H9 (cell line): ENCODE results near the gene HHLA2. TPM values are rescaled to one million over a fixed set of nuclear protein-coding genes. Genes with fewer than 3 reads are reported as not detected.

Experiments
- DNase-seq: peaks from one replicate; pipeline ENCODE4 v3.0.0-alpha.2; 2017
- H2AFZ ChIP-seq: one replicate; pipeline ENCODE4 v1.6.1; 2013; ENCODE audit warnings: mild to moderate bottlenecking, low read length, control low read depth, moderate library complexity
- H2AK5ac ChIP-seq: 2 replicates; pipeline ENCODE4 v1.6.1; 2013; ENCODE audit warnings: low read length, control low read depth, mixed read lengths; ENCODE audit not compliant: insufficient read length
- H2BK120ac ChIP-seq: one replicate; pipeline ENCODE4 v1.6.1; 2013; ENCODE audit warnings: low read depth, mild to moderate bottlenecking, low read length, control low read depth, inconsistent platforms; ENCODE audit not compliant: poor library complexity, severe bottlenecking
- H2BK12ac ChIP-seq: 2 replicates; pipeline ENCODE4 v1.6.1; 2013; ENCODE audit warnings: low read length, control low read depth, mixed read lengths, low read depth; ENCODE audit not compliant: insufficient read length
- H2BK15ac ChIP-seq: 2 replicates; pipeline ENCODE4 v1.6.1; 2013; ENCODE audit warnings: low read depth, low read length, control low read depth
- H2BK20ac ChIP-seq: one replicate; pipeline ENCODE4 v1.6.1; 2013; ENCODE audit warnings: low read depth, mild to moderate bottlenecking, low read length, control low read depth, inconsistent platforms; ENCODE audit not compliant: poor library complexity, severe bottlenecking
- H2BK5ac ChIP-seq: 2 replicates; pipeline ENCODE4 v1.6.1; 2013; ENCODE audit warnings: low read length, control low read depth, mixed read lengths; ENCODE audit not compliant: insufficient read length
- H3K14ac ChIP-seq: 2 replicates; pipeline ENCODE4 v1.6.1; 2013; ENCODE audit warnings: low read length, control low read depth; ENCODE audit not compliant: insufficient read depth
- H3K18ac ChIP-seq: 2 replicates; pipeline ENCODE4 v1.6.1; 2013; ENCODE audit warnings: low read depth, mild to moderate bottlenecking, mixed read lengths, low read length, control low read depth; ENCODE audit not compliant: insufficient read length
- H3K23ac ChIP-seq: 2 replicates; pipeline ENCODE4 v1.6.1; 2013; ENCODE audit warnings: low read length, control low read depth, mixed read lengths, low read depth; ENCODE audit not compliant: insufficient read length
- H3K23me2 ChIP-seq: 2 replicates; pipeline ENCODE4 v1.6.1; 2013; ENCODE audit warnings: low read depth, mild to moderate bottlenecking, mixed read lengths, low read length, control low read depth; ENCODE audit not compliant: insufficient read length, poor library complexity, severe bottlenecking
- H3K27ac ChIP-seq: 2 replicates; pipeline ENCODE4 v1.5.1; 2013; ENCODE audit warnings: low read length, control low read depth, mixed read lengths, low read depth; ENCODE audit not compliant: insufficient read length
- H3K27me3 ChIP-seq: 2 replicates; pipeline ENCODE4 v1.6.1; 2013; ENCODE audit warnings: low read length, control low read depth, inconsistent platforms; ENCODE audit not compliant: insufficient read depth
- H3K4ac ChIP-seq: 2 replicates; pipeline ENCODE4 v1.6.1; 2013; ENCODE audit warnings: low read depth, mild to moderate bottlenecking, control low read depth, inconsistent platforms, low read length, moderate library complexity
- H3K4me1 ChIP-seq: 2 replicates; pipeline ENCODE4 v1.6.1; 2013; ENCODE audit warnings: low read length, control low read depth, inconsistent platforms; ENCODE audit not compliant: insufficient read depth
- H3K4me2 ChIP-seq: 2 replicates; pipeline ENCODE4 v1.6.1; 2013; ENCODE audit warnings: low read length, control low read depth, mixed read lengths; ENCODE audit not compliant: insufficient read length, insufficient read depth
- H3K56ac ChIP-seq: 2 replicates; pipeline ENCODE4 v1.6.1; 2013; ENCODE audit warnings: low read depth, mild to moderate bottlenecking, mixed read lengths, low read length, control low read depth; ENCODE audit not compliant: insufficient read length
- H3K79me1 ChIP-seq: 2 replicates; pipeline ENCODE4 v1.6.1; 2013; ENCODE audit warnings: low read depth, mild to moderate bottlenecking, moderate library complexity, low read length, control low read depth, inconsistent platforms; ENCODE audit not compliant: insufficient read depth, poor library complexity, severe bottlenecking
- H3K79me2 ChIP-seq: 2 replicates; pipeline ENCODE4 v1.6.1; 2013; ENCODE audit warnings: low read length, control low read depth, inconsistent platforms; ENCODE audit not compliant: insufficient read depth
- H3K9ac ChIP-seq: 2 replicates; pipeline ENCODE4 v1.6.1; 2013; ENCODE audit warnings: low read length, control low read depth, mixed read lengths; ENCODE audit not compliant: insufficient read length; ENCODE audit errors: extremely low read depth
- H3K9me3 ChIP-seq: one replicate; pipeline ENCODE4 v1.6.1; 2013; ENCODE audit warnings: low read depth, low read length, inconsistent platforms; ENCODE audit not compliant: control insufficient read depth
- H3T11ph ChIP-seq: one replicate; pipeline ENCODE4 v1.6.1; 2013; ENCODE audit warnings: mild to moderate bottlenecking, low read length, control low read depth, inconsistent platforms
- H4K20me1 ChIP-seq: one replicate; pipeline ENCODE4 v1.6.1; 2013; ENCODE audit not compliant: control insufficient read depth, insufficient read length, insufficient read depth
- H4K5ac ChIP-seq: 2 replicates; pipeline ENCODE4 v1.6.1; 2013; ENCODE audit warnings: low read depth, mild to moderate bottlenecking, mixed read lengths, low read length, control low read depth; ENCODE audit not compliant: insufficient read length
- H4K8ac ChIP-seq: replicated peaks from 2 replicates; pipeline ENCODE4 v1.6.1; 2013; ENCODE audit warnings: low read length, control low read depth, mixed read lengths, low read depth; ENCODE audit not compliant: insufficient read length
- H4K91ac ChIP-seq: 2 replicates; pipeline ENCODE4 v1.6.1; 2013; ENCODE audit warnings: low read depth, mild to moderate bottlenecking, moderate library complexity, mixed read lengths, low read length, control low read depth; ENCODE audit not compliant: insufficient read length
- H3K27ac Mint-ChIP-seq, 3 experiments: 2 replicates in 2 of 3; 3 replicates in 1 of 3; pipeline ENCODE4 v1.8.0; 2020 to 2021; ENCODE audit warnings: mixed read lengths in 3 of 3, mild to moderate bottlenecking in 1 of 3, moderate library complexity in 1 of 3
- H3K27me3 Mint-ChIP-seq: 2 replicates; pipeline ENCODE4 v1.8.0; 2021; ENCODE audit warnings: low read depth, mild to moderate bottlenecking, moderate library complexity, mixed read lengths
- H3K36me3 Mint-ChIP-seq, 3 experiments: 2 replicates in 2 of 3; 3 replicates in 1 of 3; pipeline ENCODE4 v1.8.0; 2020 to 2021; ENCODE audit warnings: low read depth in 3 of 3, mixed read lengths in 3 of 3; ENCODE audit not compliant: insufficient read depth in 1 of 3
- H3K4me1 Mint-ChIP-seq, 2 experiments: 2 replicates each; pipeline ENCODE4 v1.8.0; 2020; ENCODE audit warnings: mixed read lengths in 2 of 2
- H3K4me3 Mint-ChIP-seq, 2 experiments: 2 replicates in 1 of 2; 3 replicates in 1 of 2; pipeline ENCODE4 v1.8.0; 2020 to 2021; ENCODE audit warnings: mild to moderate bottlenecking in 2 of 2, mixed read lengths in 2 of 2, moderate library complexity in 1 of 2
- H3K9me3 Mint-ChIP-seq, 2 experiments: 2 replicates in 1 of 2; 3 replicates in 1 of 2; pipeline ENCODE4 v1.8.0; 2020; ENCODE audit warnings: mild to moderate bottlenecking in 2 of 2, mixed read lengths in 2 of 2, moderate library complexity in 1 of 2
- CTCF ChIP-seq: fragments of 200-600 bp; sonication (generic); conservative IDR thresholded peaks from 3 replicates; pipeline ENCODE4 v1.8.0; 2021; ENCODE audit warnings: antibody characterized with exemption, mild to moderate bottlenecking
- WGBS: extraction: QIAGEN DNeasy Blood & Tissue Kit; methylation state at CpG from one replicate; pipeline ENCODE4 v1.1.7; 2013; ENCODE audit warnings: missing lambda C conversion rate, low lambda C conversion rate, mixed read lengths; ENCODE audit not compliant: insufficient read length; ENCODE audit errors: extremely low coverage; 5-methylcytosine and 5-hydroxymethylcytosine counted together
- total RNA-seq: library from RNA; stranded (reverse); gene quantifications from 2 replicates; pipeline ENCODE4 v1.2.1, GENCODE V29; 2021

HHLA2 gene
- total RNA-seq, 1 experiment from 2014 or later, result not detected

- Histone ChIP-seq H4K91ac (no peak overlapping the region), H3K27ac (no peak overlapping the region), H3K23me2 (no peaks in the 10 kb centered on the region), H3K14ac (no peak overlapping the region), H3K4ac (no peak overlapping the region), H3K23ac (no peak overlapping the region), H3K4me2 (no peak overlapping the region), H3K9ac (no peak overlapping the region), H2AFZ (no peak overlapping the region), H2BK120ac (no peak overlapping the region), H4K20me1 (no peaks in the 10 kb centered on the region), H4K8ac (no peak overlapping the region), H2BK15ac (no peak overlapping the region), H4K5ac (no peak overlapping the region), H3K4me1 (no peaks in the 10 kb centered on the region), H2BK20ac (no peak overlapping the region), H2AK5ac (no peak overlapping the region), H3K9me3 (no peaks in the 10 kb centered on the region), H3K79me2 (no peaks in the 10 kb centered on the region), H3K56ac (no peak overlapping the region), H3T11ph (no peak overlapping the region), H3K79me1 (no peaks in the 10 kb centered on the region), H3K27me3 (no peaks in the 10 kb centered on the region), H2BK12ac (no peak overlapping the region), H3K18ac (no peak overlapping the region), H2BK5ac (no peak overlapping the region)
- WGBS, result no CpG with 5 or more reads among the region's 9 CpGs
- Mint-ChIP-seq H3K27me3 (no peaks in the 10 kb centered on the region), H3K4me3 (no peak overlapping the region), H3K27ac (0 out of 7 replicates have a peak overlapping the region, but pooled peaks of 1 of the 3 experiments have one; percentile 45), H3K4me1 (peaks cover 18 to 26% of the 10 kb centered on the region in 2 experiments), H3K36me3 (no peaks in the 10 kb centered on the region), H3K9me3 (no peaks in the 10 kb centered on the region)
- DNase-seq, result no peak
- no peak for TF ChIP-seq CTCF
Observed at GRCh38 chr3:108300103-108300849, 3.9 kb downstream of the HHLA2 start.
